Neural progenitor cell (in vitro differentiated cells): ENCODE results near the gene LRRC8E.

Source experiments
- CTCF ChIP-seq: fragments of 200-600 bp; sonication (generic); IDR thresholded peaks from 2 replicates; pipeline ENCODE4 v1.5.1; 2017; ENCODE audit warnings: antibody characterized with exemption, mild to moderate bottlenecking
- EZH2 ChIP-seq: fragments of 200-600 bp; sonication (generic); IDR thresholded peaks from 2 replicates; pipeline ENCODE4 v1.6.1; 2017; ENCODE audit warnings: antibody characterized with exemption, mild to moderate bottlenecking, moderate library complexity

DNA sequence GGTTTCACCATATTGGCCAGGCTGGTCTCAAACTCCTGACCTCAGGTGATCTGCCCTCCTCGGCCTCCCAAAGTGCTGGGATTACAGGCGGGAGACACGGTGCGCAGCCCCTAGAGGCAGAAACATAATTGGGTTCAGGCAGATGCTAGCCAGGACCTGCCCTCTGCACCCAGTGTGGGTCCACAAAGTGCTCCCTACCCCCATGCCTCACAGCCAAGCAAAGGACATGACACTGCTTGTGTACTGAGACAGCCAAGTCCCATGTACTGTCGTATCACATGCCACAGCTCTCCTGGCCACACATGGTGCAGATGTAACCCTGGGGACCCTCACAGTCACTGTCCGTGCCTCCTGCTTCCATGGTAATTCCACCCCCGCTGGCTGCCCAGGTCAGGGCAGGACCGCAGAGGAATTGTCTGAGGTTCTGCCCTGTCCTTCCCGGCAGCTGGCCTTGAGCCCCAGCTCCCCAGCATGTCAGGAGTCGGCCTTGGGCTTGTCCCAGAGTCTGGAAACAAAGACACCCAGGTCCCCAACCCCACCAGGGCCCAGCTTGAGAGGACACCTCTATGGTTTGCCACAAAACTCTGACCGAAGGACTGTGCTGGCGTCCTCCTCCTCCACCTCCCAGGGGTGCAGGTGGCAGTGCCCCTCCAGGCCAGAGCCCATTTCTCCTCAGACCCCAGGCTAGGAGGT lies 21.8 kb upstream of the LRRC8E start:
- no peak for TF ChIP-seq CTCF
- TF ChIP-seq EZH2 = no peak
